GM23248 (cell line): ENCODE measurements around the gene CCDC187.

Source experiments
- EZH2 ChIP-seq: fragments of 200-600 bp; sonication (generic); IDR thresholded peaks from 2 replicates; pipeline ENCODE4 v1.6.1; 2018; ENCODE audit warnings: antibody characterized with exemption, mild to moderate bottlenecking; ENCODE audit not compliant: insufficient read depth, poor library complexity, severe bottlenecking
- EZH2phosphoT487 ChIP-seq: fragments of 200-600 bp; sonication (generic); IDR thresholded peaks from 2 replicates; pipeline ENCODE4 v1.6.1; 2018; ENCODE audit warnings: antibody characterized with exemption, moderate library complexity, mild to moderate bottlenecking, low read depth; ENCODE audit not compliant: insufficient read depth

GRCh38 chr9:136284311-136284710, 19.6 kb downstream of the CCDC187 start:
- TF ChIP-seq EZH2phosphoT487 (no peak), EZH2 (no peak)
